A549 (cell line): ENCODE results near the gene FAM228A. TPM values are rescaled to one million over a fixed set of nuclear protein-coding genes. Genes with fewer than 3 reads are reported as not detected.

Source experiments
- ATAC-seq, 2 experiments: fragments of 200-7000 bp in 1 of 2; fragments of >200 bp in 1 of 2; cut with Nextera tagmentation in 1 of 2; cut with Tn5 transposase in 1 of 2; 3 replicates each; pipeline versions ENCODE4 v1.8.0 to v1.9.1; 2018 to 2020; ENCODE audit warnings: mild to moderate bottlenecking in 1 of 2, moderate library complexity in 1 of 2
- CTCF ChIA-PET: fragments of 300-600 bp; sonication (Branson Sonifier 250); formaldehyde crosslinking; extraction: SDS; loops from one replicate; lab custom pipeline; 2021; ENCODE audit warnings: antibody characterized with exemption, inconsistent platforms; lab: Yijun Ruan, JAX
- POLR2A ChIA-PET: fragments of 350-600 bp; formaldehyde crosslinking; extraction: SDS; loops from one replicate; lab custom pipeline; 2021; ENCODE audit warnings: antibody characterized with exemption, inconsistent platforms; lab: Yijun Ruan, JAX
- DNase-seq, 2 experiments: peaks; one replicate each; pipeline versions ENCODE4 v3.0.0 to v3.0.0-alpha.2; 2011 to 2016; ENCODE audit warnings: low read depth in 1 of 2, low spot score in 1 of 2
- FAIRE-seq: peaks from 2 replicates; lab custom pipeline; 2011; peaks lifted over from hg19 to GRCh38; lab: Jason Lieb, UNC
- H3K27ac ChIP-seq, 2 experiments: fragments of >200 bp; sonication (Bioruptor Twin); formaldehyde crosslinking; 3 replicates each; pipeline ENCODE4 v1.5.1; 2016 to 2017
- H3K4me1 ChIP-seq: fragments of >200 bp; sonication (Bioruptor Twin); formaldehyde crosslinking; 3 replicates; pipeline ENCODE4 v1.6.1; 2016
- H3K4me2 ChIP-seq: fragments of >200 bp; sonication (Bioruptor Twin); formaldehyde crosslinking; 3 replicates; pipeline ENCODE4 v1.6.1; 2016
- H3K4me3 ChIP-seq: fragments of >200 bp; sonication (Bioruptor Twin); formaldehyde crosslinking; 3 replicates; pipeline ENCODE4 v1.5.1; 2016
- H3K9me3 ChIP-seq: fragments of >200 bp; sonication (Bioruptor Twin); formaldehyde crosslinking; 3 replicates; pipeline ENCODE4 v1.6.1; 2016
- ATOH8 ChIP-seq: fragments of 250-450 bp; sonication (Bioruptor Pico); IDR thresholded peaks from 2 replicates; pipeline ENCODE4 v1.5.0; 2020; ENCODE audit warnings: low read depth, mild to moderate bottlenecking, moderate library complexity
- BHLHE40 ChIP-seq: IDR thresholded peaks from 2 replicates; pipeline ENCODE4 v1.6.1; 2012; ENCODE audit warnings: low read depth, low read length, inconsistent platforms
- CBX2 ChIP-seq: fragments of 200-600 bp; sonication (generic); IDR thresholded peaks from 2 replicates; pipeline ENCODE4 v1.6.1; 2016; ENCODE audit warnings: low read depth, mild to moderate bottlenecking, borderline replicate concordance
- EHMT2 ChIP-seq: fragments of 200-600 bp; sonication (generic); IDR thresholded peaks from 2 replicates; pipeline ENCODE4 v1.6.1; 2016; ENCODE audit warnings: antibody characterized with exemption, low read depth, mild to moderate bottlenecking, moderate library complexity
- EP300 ChIP-seq, 2 experiments: fragments of >200 bp; sonication (Bioruptor Twin); formaldehyde crosslinking; IDR thresholded peaks; 2 replicates in 1 of 2; 3 replicates in 1 of 2; pipeline ENCODE4 v1.6.1; 2016 to 2017
- FOXS1 ChIP-seq: fragments of 250-450 bp; sonication (Bioruptor Pico); IDR thresholded peaks from 2 replicates; pipeline ENCODE4 v1.5.0; 2020; ENCODE audit warnings: mild to moderate bottlenecking, moderate library complexity
- GATA3 ChIP-seq: IDR thresholded peaks from 2 replicates; pipeline ENCODE4 v1.6.1; 2012; ENCODE audit warnings: borderline replicate concordance
- HEYL ChIP-seq: fragments of 250-450 bp; sonication (Bioruptor Pico); IDR thresholded peaks from 2 replicates; pipeline ENCODE4 v1.8.0; 2021; ENCODE audit warnings: mild to moderate bottlenecking, moderate library complexity
- HOXB13 ChIP-seq: fragments of 250-450 bp; sonication (Bioruptor Pico); IDR thresholded peaks from 2 replicates; pipeline ENCODE4 v1.5.0; 2020; ENCODE audit warnings: low read depth, mild to moderate bottlenecking, moderate library complexity
- HOXB5 ChIP-seq: fragments of 250-450 bp; sonication (Bioruptor Pico); IDR thresholded peaks from 2 replicates; pipeline ENCODE4 v1.5.0; 2020; ENCODE audit warnings: mild to moderate bottlenecking, moderate library complexity
- JUNB ChIP-seq: fragments of >200 bp; sonication (Bioruptor Twin); formaldehyde crosslinking; IDR thresholded peaks from 2 replicates; pipeline ENCODE4 v1.6.1; 2016
- KDM1A ChIP-seq: fragments of 200-600 bp; sonication (generic); IDR thresholded peaks from 2 replicates; pipeline ENCODE4 v1.6.1; 2016; ENCODE audit warnings: low read depth, mild to moderate bottlenecking
- MAFK ChIP-seq: fragments of 450-650 bp; IDR thresholded peaks from 2 replicates; pipeline ENCODE4 v1.6.1; 2014; ENCODE audit not compliant: partially characterized antibody
- MAX ChIP-seq: IDR thresholded peaks from 2 replicates; pipeline ENCODE4 v1.6.1; 2012
- MYC ChIP-seq: IDR thresholded peaks from 2 replicates; pipeline ENCODE4 v1.6.1; 2012; ENCODE audit warnings: mild to moderate bottlenecking, inconsistent platforms, low read length, improper control_type of control experiment, borderline replicate concordance
- NFE2L2 ChIP-seq: fragments of 150-350 bp; conservative IDR thresholded peaks from 2 replicates; pipeline ENCODE4 v1.6.1; 2014; ENCODE audit warnings: low read length
- PBX3 ChIP-seq: IDR thresholded peaks from 2 replicates; pipeline ENCODE4 v1.6.1; 2012
- PHF8 ChIP-seq: fragments of 200-600 bp; sonication (generic); IDR thresholded peaks from 2 replicates; pipeline ENCODE4 v1.6.1; 2016; ENCODE audit warnings: low read depth, mild to moderate bottlenecking, antibody characterized with exemption, moderate library complexity, borderline replicate concordance
- POLR2A ChIP-seq: IDR thresholded peaks from 2 replicates; pipeline ENCODE4 v1.6.1; 2012; ENCODE audit warnings: mild to moderate bottlenecking, low read length
- RAD21 ChIP-seq, 2 experiments: fragments of >200 bp in 1 of 2; sonication (Bioruptor Twin) in 1 of 2; formaldehyde crosslinking in 1 of 2; IDR thresholded peaks in 1 of 2; conservative IDR thresholded peaks in 1 of 2; 2 replicates in 1 of 2; 3 replicates in 1 of 2; pipeline ENCODE4 v1.6.1; 2012 to 2018; ENCODE audit warnings: inconsistent platforms in 1 of 2
- RARB ChIP-seq: fragments of 250-450 bp; sonication (Bioruptor Pico); IDR thresholded peaks from 2 replicates; pipeline ENCODE4 v1.8.0; 2021; ENCODE audit warnings: mild to moderate bottlenecking, moderate library complexity
- RCOR1 ChIP-seq: fragments of 150-350 bp; IDR thresholded peaks from 2 replicates; pipeline ENCODE4 v1.6.1; 2014; ENCODE audit warnings: antibody characterized with exemption, low read length, low read depth
- RFX5 ChIP-seq: fragments of 450-650 bp; IDR thresholded peaks from 2 replicates; pipeline ENCODE4 v1.7.1; 2014; ENCODE audit warnings: antibody characterized with exemption, mild to moderate bottlenecking, moderate library complexity
- RNF2 ChIP-seq: fragments of 200-600 bp; sonication (generic); IDR thresholded peaks from 2 replicates; pipeline ENCODE4 v1.6.1; 2016; ENCODE audit warnings: low read depth, mild to moderate bottlenecking, antibody characterized with exemption, moderate library complexity, borderline replicate concordance
- SMC3 ChIP-seq: fragments of >200 bp; sonication (Bioruptor Twin); formaldehyde crosslinking; IDR thresholded peaks from 3 replicates; pipeline ENCODE4 v1.6.1; 2018; ENCODE audit warnings: inconsistent platforms
- TFCP2L1 ChIP-seq: fragments of 250-450 bp; sonication (Bioruptor Pico); IDR thresholded peaks from 2 replicates; pipeline ENCODE4 v1.5.0; 2021; ENCODE audit warnings: mild to moderate bottlenecking
- TP53 ChIP-seq: fragments of 250-450 bp; sonication (Bioruptor Pico); IDR thresholded peaks from 2 replicates; pipeline ENCODE4 v1.5.0; 2021; ENCODE audit warnings: mild to moderate bottlenecking, moderate library complexity
- ZC3H11A ChIP-seq: fragments of 450-650 bp; IDR thresholded peaks from 2 replicates; pipeline ENCODE4 v1.6.1; 2014; ENCODE audit warnings: antibody characterized with exemption, mild to moderate bottlenecking
- WGBS: methylation state at CpG from one replicate; pipeline ENCODE4 v1.1.6; 2017; ENCODE audit errors: missing lambda C conversion rate; 5-methylcytosine and 5-hydroxymethylcytosine counted together
- polyA plus RNA-seq, 4 experiments: library from polyadenylated mRNA; depleted of rRNA in 3 of 4; stranded (reverse); fragments of >200 nt; fragmentation: RNase III in 1 of 4; extraction: RNeasy Plus Mini Kit Qiagen cat#74134 plus additional on column Dnase treatment in 1 of 4; gene quantifications; 2 replicates in 3 of 4; 3 replicates in 1 of 4; pipeline ENCODE4 v1.2.3, GENCODE V29; 2011 to 2017
- TF ChIP-seq, protein P1 (sequence below): fragments of >200 bp; sonication (Bioruptor Twin); formaldehyde crosslinking; IDR thresholded peaks from 3 replicates; pipeline ENCODE4 v1.6.1; 2016
- TF ChIP-seq, protein P2 (sequence below): fragments of 150-350 bp; IDR thresholded peaks from 2 replicates; pipeline ENCODE4 v1.6.1; 2014; ENCODE audit warnings: low read depth, mild to moderate bottlenecking, low read length
- TF ChIP-seq, protein P3 (sequence below): fragments of >200 bp; sonication (Bioruptor Twin); formaldehyde crosslinking; IDR thresholded peaks from 3 replicates; pipeline ENCODE4 v1.5.1; 2016

FAM228A gene
- polyA plus RNA-seq, 2 of the 4 experiments (the other 2 are of a cell fraction), result 0.13 TPM; not detected in 1

- 53% methylated on average over 6 of the region's 6 CpGs for WGBS
- ATAC-seq (no peak), DNase-seq (no peak), FAIRE-seq (no peak)
- ChIA-PET POLR2A (no interaction called here), CTCF (interaction anchor here (1.0 to 1.5 kb wide), 3 partner anchors 8 to 25 kb away, joined by 3 to 4 read pairs (median 4); no protein-coding TSS in a partner anchor)
- Histone ChIP-seq H3K9me3 (no peaks in the 10 kb centered on the region), H3K4me1 (peaks cover 4% of the 10 kb centered on the region; the same call in 1 of the 3 replicates), H3K4me3 (no peak overlapping the region), H3K4me2 (no peak overlapping the region), H3K27ac (no peak overlapping the region)
- TF ChIP-seq ZC3H11A, result no peak
- TF ChIP-seq SMC3, result no peak
- TF ChIP-seq RARB (CRISPR knock-in tag), result no peak
- no peak for TF ChIP-seq HEYL (CRISPR knock-in tag)
- no peak for TF ChIP-seq HOXB13 (CRISPR knock-in tag)
- TF ChIP-seq MYC, result no peak
- TF ChIP-seq, protein P1, sequence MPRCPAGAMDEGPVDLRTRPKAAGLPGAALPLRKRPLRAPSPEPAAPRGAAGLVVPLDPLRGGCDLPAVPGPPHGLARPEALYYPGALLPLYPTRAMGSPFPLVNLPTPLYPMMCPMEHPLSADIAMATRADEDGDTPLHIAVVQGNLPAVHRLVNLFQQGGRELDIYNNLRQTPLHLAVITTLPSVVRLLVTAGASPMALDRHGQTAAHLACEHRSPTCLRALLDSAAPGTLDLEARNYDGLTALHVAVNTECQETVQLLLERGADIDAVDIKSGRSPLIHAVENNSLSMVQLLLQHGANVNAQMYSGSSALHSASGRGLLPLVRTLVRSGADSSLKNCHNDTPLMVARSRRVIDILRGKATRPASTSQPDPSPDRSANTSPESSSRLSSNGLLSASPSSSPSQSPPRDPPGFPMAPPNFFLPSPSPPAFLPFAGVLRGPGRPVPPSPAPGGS, result no peak
- TF ChIP-seq TFCP2L1, result no peak
- no peak for TF ChIP-seq NFE2L2
- TF ChIP-seq KDM1A, result no peak
Measured at GRCh38 chr2:24183366-24184069, 8.7 kb downstream of the FAM228A start.

GRCh38 chr2:24189551-24189950, 14.7 kb downstream of the FAM228A start:
- WGBS, result 72% methylated on average over 10 of the region's 10 CpGs
- 0 out of 6 replicates have a peak, but pooled peaks of 1 of the 2 experiments have one; percentile 24 for ATAC-seq

GRCh38 chr2:24190503-24190902, 15.7 kb downstream of the FAM228A start:
- peaks cover 4% of the 10 kb centered on the region; the same call in 1 of the 3 replicates for H3K4me1 ChIP-seq
- no peaks in the 10 kb centered on the region for H3K9me3 ChIP-seq
- CTCF ChIA-PET, result interaction anchor here (0.6 to 1.7 kb wide), 5 partner anchors 8 to 1474 kb away, joined by 3 to 4 read pairs (median 3); partner anchors contain the start of gene TP53I3
- WGBS, result 66% methylated on average over 9 of the region's 9 CpGs
- no peak overlapping the region for H3K27ac ChIP-seq
- no peak overlapping the region for H3K4me3 ChIP-seq
- ATAC-seq, result peak in 1 of 2 experiments; percentile 39; a peak in 1 of 6 replicates
- H3K4me2 ChIP-seq, result no peak overlapping the region
- POLR2A ChIA-PET, result no interaction called here
- DNase-seq, result no peak
- no peak for FAIRE-seq
- TF ChIP-seq MAX (no peak), SMC3 (no peak), POLR2A (no peak), HOXB5 (CRISPR knock-in tag) (no peak), ATOH8 (no peak), CBX2 (no peak), RFX5 (no peak), EP300 (IDR thresholded peaks at IDR 0.05) (no peak), RCOR1 (no peak), JUNB (no peak), PBX3 (no peak)
- TF ChIP-seq, protein P2, sequence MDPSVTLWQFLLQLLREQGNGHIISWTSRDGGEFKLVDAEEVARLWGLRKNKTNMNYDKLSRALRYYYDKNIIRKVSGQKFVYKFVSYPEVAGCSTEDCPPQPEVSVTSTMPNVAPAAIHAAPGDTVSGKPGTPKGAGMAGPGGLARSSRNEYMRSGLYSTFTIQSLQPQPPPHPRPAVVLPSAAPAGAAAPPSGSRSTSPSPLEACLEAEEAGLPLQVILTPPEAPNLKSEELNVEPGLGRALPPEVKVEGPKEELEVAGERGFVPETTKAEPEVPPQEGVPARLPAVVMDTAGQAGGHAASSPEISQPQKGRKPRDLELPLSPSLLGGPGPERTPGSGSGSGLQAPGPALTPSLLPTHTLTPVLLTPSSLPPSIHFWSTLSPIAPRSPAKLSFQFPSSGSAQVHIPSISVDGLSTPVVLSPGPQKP, result no peak

More at GRCh38 chr2:24189551-24189950, 14.7 kb downstream of the FAM228A start:
- Histone ChIP-seq H3K9me3 (no peaks in the 10 kb centered on the region), H3K4me2 (no peak overlapping the region), H3K27ac (no peak overlapping the region), H3K4me3 (no peak overlapping the region), H3K4me1 (peaks cover 4% of the 10 kb centered on the region; the same call in 1 of the 3 replicates)
- FAIRE-seq (no peak), DNase-seq (no peak)
- POLR2A ChIA-PET, result no interaction called here
- CTCF ChIA-PET, result interaction anchor here (1.0 to 1.7 kb wide), 2 partner anchors 10 to 105 kb away, joined by 4 read pairs; partner anchors contain the start of gene TP53I3
- TF ChIP-seq TP53 (CRISPR knock-in tag), result no peak
- TF ChIP-seq HEYL (CRISPR knock-in tag), result no peak
- TF ChIP-seq BHLHE40, result no peak
- no peak for TF ChIP-seq RNF2
- no peak for TF ChIP-seq GATA3
- no peak for TF ChIP-seq SMC3
- TF ChIP-seq RFX5, result no peak
- no peak for TF ChIP-seq RARB (CRISPR knock-in tag)
- TF ChIP-seq MYC, result no peak
- TF ChIP-seq FOXS1, result no peak
- TF ChIP-seq MAFK, result no peak
- no peak for TF ChIP-seq EHMT2
- no peak for TF ChIP-seq RAD21 (conservative IDR thresholded peaks at IDR 0.05 in 1 of 2, IDR thresholded peaks at IDR 0.05 in 1 of 2)
- TF ChIP-seq PHF8, result no peak
- TF ChIP-seq, protein P3, sequence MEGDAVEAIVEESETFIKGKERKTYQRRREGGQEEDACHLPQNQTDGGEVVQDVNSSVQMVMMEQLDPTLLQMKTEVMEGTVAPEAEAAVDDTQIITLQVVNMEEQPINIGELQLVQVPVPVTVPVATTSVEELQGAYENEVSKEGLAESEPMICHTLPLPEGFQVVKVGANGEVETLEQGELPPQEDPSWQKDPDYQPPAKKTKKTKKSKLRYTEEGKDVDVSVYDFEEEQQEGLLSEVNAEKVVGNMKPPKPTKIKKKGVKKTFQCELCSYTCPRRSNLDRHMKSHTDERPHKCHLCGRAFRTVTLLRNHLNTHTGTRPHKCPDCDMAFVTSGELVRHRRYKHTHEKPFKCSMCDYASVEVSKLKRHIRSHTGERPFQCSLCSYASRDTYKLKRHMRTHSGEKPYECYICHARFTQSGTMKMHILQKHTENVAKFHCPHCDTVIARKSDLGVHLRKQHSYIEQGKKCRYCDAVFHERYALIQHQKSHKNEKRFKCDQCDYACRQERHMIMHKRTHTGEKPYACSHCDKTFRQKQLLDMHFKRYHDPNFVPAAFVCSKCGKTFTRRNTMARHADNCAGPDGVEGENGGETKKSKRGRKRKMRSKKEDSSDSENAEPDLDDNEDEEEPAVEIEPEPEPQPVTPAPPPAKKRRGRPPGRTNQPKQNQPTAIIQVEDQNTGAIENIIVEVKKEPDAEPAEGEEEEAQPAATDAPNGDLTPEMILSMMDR, result no peak
